ENCODE data around the gene SRM. TPM values are rescaled to one million over a fixed set of nuclear protein-coding genes. Genes with fewer than 3 reads are reported as not detected.
"Not testable (repeated sequence)": the region's sequence is repeated elsewhere in the genome, so short reads cannot be mapped to it uniquely, and the experiment has no call there.

The SRM gene
- 76.9 and 139 TPM in 2 replicates for total RNA-seq

GRCh38 chr1:11059968-11060830 lies at the start of gene SRM:
Gene SRM, minus strand, starts transcription at chr1:11060018. Its CDS starts 75 bp downstream, at chr1:11059943.
- no peak for DNase-seq (ENCODE audit: extremely low read depth, low read depth, low spot score)

DNA sequence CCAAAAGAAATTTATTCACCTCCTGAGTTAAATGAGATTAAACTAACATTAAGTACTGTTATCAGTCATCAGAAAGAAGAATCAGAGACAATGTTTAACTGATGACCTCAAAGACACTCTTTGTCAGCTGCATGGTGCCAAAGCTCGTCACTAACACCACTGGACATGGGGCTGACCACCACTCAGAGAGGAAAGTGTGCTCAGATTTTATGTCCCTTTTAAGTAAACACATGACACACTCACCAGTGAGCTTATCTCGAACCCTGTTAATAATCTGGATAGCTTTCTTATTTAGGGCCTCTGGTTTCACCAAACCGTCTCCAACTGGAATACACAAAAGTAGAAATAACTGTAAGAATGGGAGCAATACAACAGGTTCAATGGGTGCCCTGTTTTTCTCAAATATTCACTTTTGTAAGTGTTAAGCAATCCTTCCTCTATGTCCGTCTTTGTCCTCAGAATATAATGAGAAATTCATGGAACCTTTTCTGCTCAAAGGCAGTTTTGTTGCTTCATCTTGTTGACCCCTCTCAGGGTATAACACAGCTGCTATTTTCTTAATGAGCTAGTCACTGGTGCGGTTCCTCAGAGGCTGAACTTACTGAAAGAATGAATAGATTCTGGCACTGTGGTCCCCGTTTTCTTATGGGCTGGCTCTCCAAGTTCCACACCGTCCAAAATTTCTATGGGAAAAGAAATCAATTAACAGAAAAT lies 49.4 kb upstream of the SRM start:
- DNase-seq (ENCODE audit: extremely low read depth, low read depth, low spot score): no peak

GRCh38 chr1:11107599-11107998 lies 47.8 kb upstream of the SRM start:
- DNase-seq (ENCODE audit: extremely low read depth, low read depth, low spot score): no peak

- DNase-seq (ENCODE audit: extremely low read depth, low read depth, low spot score): no peak
These were observed 45.8 kb upstream of the SRM start for GRCh38 chr1:11105586-11105985.

GRCh38 chr1:11101347-11101746 lies 41.5 kb upstream of the SRM start:
- DNase-seq (ENCODE audit: extremely low read depth, low read depth, low spot score): no peak

GRCh38 chr1:11100806-11101205 lies 41.0 kb upstream of the SRM start:
- DNase-seq (ENCODE audit: extremely low read depth, low read depth, low spot score): not testable (repeated sequence)

GRCh38 chr1:11100149-11100493 lies 40.3 kb upstream of the SRM start:
- DNase-seq (ENCODE audit: extremely low read depth, low read depth, low spot score): no peak

DNA sequence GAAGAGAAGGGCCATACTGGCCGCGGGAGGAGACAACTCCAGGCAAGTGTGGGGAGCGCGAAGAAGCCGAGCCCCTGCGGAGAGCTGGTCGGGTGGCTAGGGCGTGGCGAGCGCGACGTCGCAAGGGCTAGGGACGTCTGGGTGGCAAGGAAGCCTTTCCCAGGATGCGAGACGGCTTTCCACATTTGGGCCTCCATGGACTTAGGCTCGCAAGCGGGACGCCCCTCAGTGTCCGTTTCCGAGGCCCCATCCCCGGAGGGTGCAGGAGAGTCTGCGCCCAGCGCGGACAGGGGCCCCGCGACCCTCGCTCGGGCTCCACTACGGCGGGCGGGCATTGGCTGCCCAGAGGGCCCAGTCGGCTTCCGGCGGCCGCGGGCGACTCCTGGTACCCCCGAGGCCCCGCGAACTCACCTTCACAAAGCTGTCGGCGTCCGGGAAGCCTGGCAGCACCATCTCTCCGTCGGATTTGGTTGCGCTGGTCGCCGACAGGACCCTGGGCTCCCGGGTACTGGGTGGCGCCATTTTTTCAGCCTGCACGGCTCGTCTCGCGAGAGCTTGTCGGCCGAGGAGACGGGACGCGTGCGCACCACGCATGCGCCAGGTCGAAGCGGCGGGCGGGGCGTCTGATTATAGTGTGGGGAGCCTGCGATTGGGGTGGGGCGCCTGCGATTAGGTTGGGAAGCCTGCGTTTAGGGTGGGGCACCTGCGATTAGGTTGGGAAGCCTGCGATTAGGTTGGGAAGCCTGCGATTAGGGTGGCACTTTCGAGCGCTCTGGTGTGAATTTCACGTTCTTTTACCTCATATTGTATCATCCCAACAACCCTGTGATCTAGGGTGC lies 39.7 kb upstream of the SRM start, which contains the start of gene EXOSC10:
Gene EXOSC10 (minus strand): TSS at position 560 of the 839 bp plus-strand sequence. CDS start 38 bp downstream, at position 522.
- DNase-seq (ENCODE audit: extremely low read depth, low read depth, low spot score): peak; percentile 31

- no peak for DNase-seq (ENCODE audit: extremely low read depth, low read depth, low spot score)
These were observed 39.1 kb upstream of the SRM start for GRCh38 chr1:11098931-11099309.

- not testable (repeated sequence) for DNase-seq (ENCODE audit: extremely low read depth, low read depth, low spot score)
These were observed 24.0 kb upstream of the SRM start for GRCh38 chr1:11083784-11084183.

DNA sequence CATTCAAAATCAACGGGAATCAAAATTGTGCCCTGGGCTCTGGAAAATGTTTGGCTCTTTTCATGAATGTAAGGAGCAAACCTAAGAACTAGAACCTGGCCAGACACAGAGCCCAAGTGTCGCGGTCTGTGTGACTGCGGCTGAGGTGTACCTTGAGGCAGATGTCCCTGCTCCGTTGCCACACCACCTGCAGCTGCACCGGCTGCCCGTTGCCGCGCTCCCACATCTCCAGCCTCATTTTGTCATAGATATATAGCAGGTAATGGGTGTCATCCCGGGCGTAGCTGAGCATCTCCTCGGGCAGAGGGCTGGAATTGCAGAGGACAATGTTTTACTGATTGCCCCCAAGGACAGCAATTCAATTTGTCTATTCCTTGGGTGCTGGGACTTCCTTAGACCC lies 21.1 kb upstream of the SRM start:
- DNase-seq (ENCODE audit: extremely low read depth, low read depth, low spot score): no peak

- DNase-seq (ENCODE audit: extremely low read depth, low read depth, low spot score): no peak
These were observed 18.8 kb upstream of the SRM start for GRCh38 chr1:11078631-11079030.

- DNase-seq (ENCODE audit: extremely low read depth, low read depth, low spot score): not testable (repeated sequence)
These were observed 13.6 kb upstream of the SRM start for GRCh38 chr1:11073398-11073797.

GRCh38 chr1:11072216-11072917 lies 12.5 kb upstream of the SRM start:
- no peak for DNase-seq (ENCODE audit: extremely low read depth, low read depth, low spot score)

DNA sequence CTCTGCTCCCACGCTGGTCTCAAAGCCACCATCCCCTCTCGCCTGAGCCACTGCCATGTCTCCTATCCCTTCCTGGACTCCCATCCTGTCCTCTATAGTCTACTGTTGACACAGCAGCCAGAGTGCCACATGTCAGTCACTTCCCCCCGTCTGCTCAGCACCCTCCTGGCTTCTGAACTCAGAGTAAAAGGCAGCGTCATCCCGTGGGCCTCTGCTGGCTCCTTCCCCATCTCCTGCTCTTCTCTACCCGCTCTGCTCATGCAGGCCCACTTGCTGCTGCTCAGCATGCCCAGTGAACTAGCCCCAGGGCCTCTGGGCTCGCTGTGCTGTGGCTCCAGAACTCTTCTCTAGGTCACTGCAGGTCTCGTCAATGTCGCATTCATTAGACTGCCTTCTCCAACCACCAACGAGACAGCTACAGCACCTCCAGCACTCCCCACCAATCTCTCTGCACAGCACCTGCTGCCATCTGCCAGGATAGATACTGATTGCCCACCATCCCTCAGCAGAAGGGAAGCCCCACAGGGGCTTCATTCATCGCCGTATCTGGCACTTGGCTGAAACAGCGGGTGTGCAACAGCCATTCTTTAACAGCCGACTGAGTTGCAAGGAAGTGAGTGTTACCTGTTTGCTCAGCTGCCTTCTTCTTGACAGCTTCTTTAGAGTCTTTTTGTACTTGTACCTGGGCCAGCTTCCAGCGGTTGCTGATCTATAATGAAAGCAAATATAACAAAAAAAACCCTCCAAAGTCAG lies 11.8 kb upstream of the SRM start:
- no peak for DNase-seq (ENCODE audit: extremely low read depth, low read depth, low spot score)

- no peak for DNase-seq (ENCODE audit: extremely low read depth, low read depth, low spot score)
These were observed 11.1 kb upstream of the SRM start for GRCh38 chr1:11070876-11071275.

- no peak for DNase-seq (ENCODE audit: extremely low read depth, low read depth, low spot score)
These were observed 9.0 kb upstream of the SRM start for GRCh38 chr1:11068600-11069473.

GRCh38 chr1:11067716-11068599 lies 8.1 kb upstream of the SRM start:
- DNase-seq (ENCODE audit: extremely low read depth, low read depth, low spot score): no peak

All from glomerular endothelial cell (primary cell).